CD8-positive, alpha-beta memory T cell (primary cell): ENCODE data around the gene TUBGCP6. TPM values are rescaled to one million over a fixed set of nuclear protein-coding genes. Genes with fewer than 3 reads are reported as not detected.

Source experiments
- CTCF ChIA-PET: fragments of 350-600 bp; sonication (Branson Sonifier 250); formaldehyde crosslinking; loops from one replicate; lab custom pipeline; 2021; ENCODE audit warnings: antibody characterized with exemption; lab: Charles Lee
- POLR2A ChIA-PET: fragments of 350-600 bp; sonication (Branson Sonifier 250); formaldehyde crosslinking; loops from one replicate; lab custom pipeline; 2021; ENCODE audit warnings: antibody characterized with exemption; lab: Charles Lee
- DNase-seq, 5 donors: peaks; one replicate each; pipeline versions ENCODE4 v3.0.0 to v3.0.0-alpha.2; 2020 to 2022; ENCODE audit warnings: mixed read lengths in 1 of 5
- H3K27ac ChIP-seq: one replicate; pipeline ENCODE4 v1.7.0; 2013; ENCODE audit warnings: low read depth, mild to moderate bottlenecking, low read length, moderate library complexity
- H3K27me3 ChIP-seq: 2 replicates; pipeline ENCODE4 v1.7.0; 2013; ENCODE audit warnings: low read length, mild to moderate bottlenecking; ENCODE audit not compliant: insufficient read depth, poor library complexity, severe bottlenecking
- H3K36me3 ChIP-seq: 2 replicates; pipeline ENCODE4 v1.7.0; 2013; ENCODE audit warnings: mild to moderate bottlenecking, low read length, moderate library complexity; ENCODE audit not compliant: insufficient read depth
- H3K4me1 ChIP-seq: 2 replicates; pipeline ENCODE4 v1.7.0; 2013; ENCODE audit warnings: mild to moderate bottlenecking, low read length, moderate library complexity; ENCODE audit not compliant: insufficient read depth
- H3K4me3 ChIP-seq: 2 replicates; pipeline ENCODE4 v1.7.0; 2013; ENCODE audit warnings: mild to moderate bottlenecking, low read length
- H3K9me3 ChIP-seq: 2 replicates; pipeline ENCODE4 v1.7.0; 2013; ENCODE audit warnings: mild to moderate bottlenecking, low read length
- H3K27ac Mint-ChIP-seq, 8 donors: one replicate each; pipeline ENCODE4 v1.8.0; 2020 to 2021; ENCODE audit warnings: mixed read lengths in 8 of 8, mild to moderate bottlenecking in 6 of 8, inconsistent platforms in 3 of 8, moderate library complexity in 3 of 8
- H3K27me3 Mint-ChIP-seq, 2 donors: one replicate each; pipeline ENCODE4 v1.8.0; 2020 to 2021; ENCODE audit warnings: mixed read lengths in 2 of 2, mild to moderate bottlenecking in 1 of 2, moderate library complexity in 1 of 2
- H3K36me3 Mint-ChIP-seq, 3 donors: one replicate each; pipeline ENCODE4 v1.8.0; 2020 to 2021; ENCODE audit warnings: mixed read lengths in 3 of 3, inconsistent platforms in 1 of 3, mild to moderate bottlenecking in 1 of 3
- H3K4me1 Mint-ChIP-seq, 3 donors: one replicate each; pipeline ENCODE4 v1.8.0; 2020 to 2021; ENCODE audit warnings: mixed read lengths in 3 of 3, inconsistent platforms in 1 of 3, mild to moderate bottlenecking in 1 of 3
- H3K4me3 Mint-ChIP-seq, 7 donors: one replicate each; pipeline ENCODE4 v1.8.0; 2020 to 2021; ENCODE audit warnings: mixed read lengths in 7 of 7, mild to moderate bottlenecking in 6 of 7, moderate library complexity in 4 of 7, inconsistent platforms in 2 of 7
- H3K9me3 Mint-ChIP-seq, 5 donors: one replicate each; pipeline ENCODE4 v1.8.0; 2020 to 2022; ENCODE audit warnings: mixed read lengths in 5 of 5, mild to moderate bottlenecking in 3 of 5, moderate library complexity in 2 of 5, inconsistent platforms in 1 of 5
- polyA plus RNA-seq: library from polyadenylated mRNA; unstranded; fragments of 300-500 nt; fragmentation: Illumina TruSeq; gene quantifications from one replicate; pipeline ENCODE4 v1.2.3, GENCODE V29; 2021
- total RNA-seq, 2 experiments: library from RNA; stranded (reverse); gene quantifications; one replicate each; pipeline ENCODE4 v1.2.3, GENCODE V29; 2021

Gene TUBGCP6
- total and polyA plus RNA-seq, 3 experiments from 2014 or later, result 18.6 to 52.2 (median 51.4) TPM

DNA sequence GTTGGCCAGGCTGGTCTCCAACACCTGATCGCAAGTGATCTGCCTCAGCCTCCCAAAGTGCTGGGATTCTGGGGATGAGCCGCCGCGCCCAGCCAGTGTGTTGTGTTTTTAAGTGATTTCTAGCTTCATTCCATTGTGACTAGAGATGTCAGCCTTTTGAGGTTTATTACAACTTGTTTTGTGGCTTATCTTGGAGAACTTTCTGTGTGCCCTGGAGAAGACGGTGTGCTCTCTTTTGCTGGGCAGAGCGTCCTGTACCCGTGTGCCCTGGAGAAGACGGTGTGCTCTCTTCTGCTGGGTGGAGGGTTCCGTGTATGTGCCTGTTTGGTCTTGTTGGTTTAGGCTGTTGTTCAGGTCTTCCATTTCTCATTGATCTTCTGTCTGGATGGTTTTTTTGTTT is 31.6 kb downstream of the TUBGCP6 start:
- Histone ChIP-seq H3K4me1 (no peaks in the 10 kb centered on the region), H3K9me3 (no peaks in the 10 kb centered on the region), H3K27ac (no peak overlapping the region), H3K27me3 (no peaks in the 10 kb centered on the region), H3K4me3 (no peak overlapping the region), H3K36me3 (peaks cover 27% of the 10 kb centered on the region)
- Mint-ChIP-seq H3K4me3 (no peak overlapping the region), H3K27ac (peak overlapping the region in 1 of 8 donors; percentile 27), H3K9me3 (no peaks in the 10 kb centered on the region), H3K4me1 (peaks cover 16 to 38% (median 31%) of the 10 kb centered on the region in 3 donors), H3K27me3 (peaks cover 0 to 2% of the 10 kb centered on the region in 2 donors), H3K36me3 (peaks cover 3 to 76% (median 5%) of the 10 kb centered on the region in 3 donors)
- ChIA-PET POLR2A (no interaction called here), CTCF (no interaction called here)
- no peak for DNase-seq

DNA sequence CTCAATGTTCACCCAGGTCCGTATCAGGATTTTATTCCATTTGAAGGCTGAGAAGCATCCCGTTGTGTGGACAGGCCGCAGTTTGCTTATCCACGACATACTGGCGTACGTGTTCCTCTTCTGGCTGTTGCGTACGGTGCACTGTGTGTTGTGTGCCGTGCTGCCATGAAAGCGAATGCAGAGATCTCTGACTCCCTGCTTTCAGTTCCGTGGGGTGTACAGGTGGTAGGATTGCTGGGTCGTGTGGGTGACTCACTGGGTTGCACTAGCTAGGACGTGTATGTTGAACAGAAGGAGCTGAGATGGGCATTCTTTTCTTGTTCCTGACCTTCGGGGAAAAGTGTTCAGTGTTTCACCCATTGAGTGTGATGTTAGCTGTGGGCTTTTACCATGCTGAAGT is 33.7 kb downstream of the TUBGCP6 start:
- no peak for DNase-seq
- Mint-ChIP-seq H3K36me3 (peaks cover 3 to 70% (median 5%) of the 10 kb centered on the region in 3 donors), H3K4me3 (peak overlapping the region in 1 of 7 donors; percentile 51), H3K9me3 (no peaks in the 10 kb centered on the region), H3K4me1 (peaks cover 16 to 40% (median 31%) of the 10 kb centered on the region in 3 donors), H3K27me3 (peaks cover 0 to 2% of the 10 kb centered on the region in 2 donors), H3K27ac (peak overlapping the region in 3 of 8 donors; percentile 7 to 22 (median 11))
- POLR2A ChIA-PET, result no interaction called here
- CTCF ChIA-PET, result interaction anchor here (0.5 to 2.3 kb wide), 4 partner anchors 8 to 407 kb away, joined by 3 to 18 read pairs (median 4); no protein-coding TSS in a partner anchor
- H3K36me3 ChIP-seq, result peaks cover 31% of the 10 kb centered on the region
- no peaks in the 10 kb centered on the region for H3K9me3 ChIP-seq
- H3K27me3 ChIP-seq, result no peaks in the 10 kb centered on the region
- no peaks in the 10 kb centered on the region for H3K4me1 ChIP-seq
- no peak overlapping the region for H3K4me3 ChIP-seq
- no peak overlapping the region for H3K27ac ChIP-seq

DNA sequence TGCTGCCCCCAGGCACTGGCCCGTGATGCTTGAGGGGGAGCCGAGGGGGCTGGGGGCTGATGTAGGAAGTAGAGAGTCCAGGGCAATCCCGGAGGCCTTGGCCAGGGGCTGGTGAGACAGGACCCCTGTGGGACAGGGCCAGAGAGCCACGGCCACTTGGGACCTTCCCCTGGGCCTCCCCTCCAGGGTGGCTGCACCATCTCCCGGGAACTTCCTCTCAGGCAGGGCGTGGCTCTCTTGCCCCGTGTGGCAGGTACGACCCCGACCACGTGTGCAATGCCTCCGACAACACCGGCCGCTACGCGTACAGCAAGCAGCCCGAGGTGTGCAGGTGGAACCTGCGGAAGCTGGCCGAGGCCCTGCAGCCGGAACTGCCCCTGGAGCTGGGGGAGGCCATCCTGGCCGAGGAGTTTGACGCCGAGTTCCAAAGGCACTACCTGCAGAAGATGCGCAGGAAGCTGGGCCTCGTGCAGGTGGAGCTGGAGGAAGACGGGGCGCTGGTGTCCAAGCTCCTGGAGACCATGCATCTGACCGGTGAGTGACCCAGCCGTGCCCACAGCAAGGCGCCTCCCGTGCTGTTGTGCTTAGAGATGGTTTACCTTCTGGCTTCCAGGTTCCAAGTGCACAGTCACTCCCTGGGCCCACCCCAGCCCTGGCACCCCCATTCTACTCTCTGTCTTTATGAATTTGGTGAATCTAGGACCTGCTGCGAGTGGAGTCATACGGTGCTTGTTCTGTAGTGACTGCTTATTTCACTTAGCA is 34.3 kb downstream of the TUBGCP6 start:
- Histone ChIP-seq H3K36me3 (peaks cover 32% of the 10 kb centered on the region), H3K27ac (no peak overlapping the region), H3K9me3 (no peaks in the 10 kb centered on the region), H3K4me1 (no peaks in the 10 kb centered on the region), H3K4me3 (no peak overlapping the region), H3K27me3 (no peaks in the 10 kb centered on the region)
- ChIA-PET POLR2A (no interaction called here), CTCF (interaction anchor here (0.5 to 2.3 kb wide), 4 partner anchors 9 to 407 kb away, joined by 3 to 18 read pairs (median 4); no protein-coding TSS in a partner anchor)
- Mint-ChIP-seq H3K4me1 (peaks cover 16 to 41% (median 31%) of the 10 kb centered on the region in 3 donors), H3K36me3 (peaks cover 3 to 65% (median 5%) of the 10 kb centered on the region in 3 donors), H3K27me3 (peaks cover 0 to 2% of the 10 kb centered on the region in 2 donors), H3K9me3 (no peaks in the 10 kb centered on the region), H3K4me3 (peak overlapping the region in 1 of 7 donors; percentile 51), H3K27ac (no peak overlapping the region)
- DNase-seq, result no peak

DNA sequence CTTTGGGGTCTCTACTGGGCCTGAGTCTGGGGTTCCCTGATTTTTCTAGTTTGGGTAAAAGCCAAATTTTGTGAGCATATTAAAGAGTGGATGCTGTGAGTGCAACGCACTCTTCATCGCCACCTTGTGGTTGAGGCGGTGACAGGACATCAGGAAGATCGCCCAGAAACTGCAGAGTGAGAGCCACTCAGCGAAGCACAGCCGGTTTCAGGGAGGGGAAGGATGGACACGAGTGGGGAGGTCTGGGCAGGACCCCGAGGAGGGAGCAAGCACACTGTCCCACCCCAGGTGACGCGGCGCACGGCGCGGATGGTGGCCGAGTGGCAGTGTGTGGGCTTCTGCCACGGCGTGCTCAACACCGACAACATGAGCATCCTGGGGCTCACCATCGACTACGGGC is 34.9 kb downstream of the TUBGCP6 start:
- H3K4me3 Mint-ChIP-seq, result peak overlapping the region in 1 of 7 donors; percentile 18
- Histone ChIP-seq H3K36me3 (peaks cover 30% of the 10 kb centered on the region), H3K27ac (no peak overlapping the region)

DNA sequence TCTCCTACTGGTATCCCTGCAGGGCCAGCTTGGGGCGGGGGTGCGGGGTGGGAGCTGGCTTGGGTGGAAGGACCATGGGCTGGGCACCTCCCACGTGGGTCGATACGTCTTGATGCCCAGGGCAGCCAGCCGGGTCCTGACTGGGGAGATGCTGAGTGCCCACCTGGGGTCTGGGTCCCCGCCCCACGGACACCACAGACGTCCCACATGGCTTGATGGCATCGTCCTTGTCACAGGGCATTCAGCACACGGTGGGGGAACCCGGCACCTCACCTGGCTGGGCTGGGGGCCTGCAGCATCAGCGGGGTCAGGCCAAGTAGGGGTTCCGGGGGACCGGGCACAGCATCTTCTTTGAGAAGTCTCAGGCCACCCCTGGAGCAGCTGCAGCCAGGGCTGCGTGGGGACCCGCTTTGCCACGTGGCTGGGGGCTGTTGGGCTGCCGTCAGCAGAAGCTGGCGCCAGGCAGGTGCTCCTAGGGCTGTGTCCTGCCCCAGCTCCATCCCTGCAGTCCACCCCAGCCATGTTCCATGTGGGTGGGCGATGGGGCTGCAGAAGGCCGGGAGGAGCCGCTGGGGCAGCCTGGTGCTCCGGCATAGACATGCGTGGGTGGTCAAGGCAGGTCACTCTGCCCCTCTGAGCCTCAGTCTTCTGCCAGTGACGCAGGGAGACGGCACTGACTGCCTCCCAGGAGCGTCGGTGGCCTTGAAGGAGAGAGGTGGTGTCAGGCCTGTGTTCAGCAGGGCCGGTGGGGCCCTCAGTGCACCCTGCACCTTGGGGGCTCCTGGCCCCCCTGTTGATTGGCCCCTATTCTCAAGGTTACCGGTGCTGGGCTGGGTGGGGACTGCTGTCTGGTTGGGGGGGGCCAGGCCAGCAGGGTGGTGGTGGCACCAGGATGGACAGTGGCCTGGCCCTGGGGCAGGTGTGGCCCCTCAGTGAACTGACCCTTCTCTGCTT is 35.6 kb downstream of the TUBGCP6 start:
- CTCF ChIA-PET, result interaction anchor here (0.9 to 3.6 kb wide), 4 partner anchors 12 to 59 kb away, joined by 3 to 35 read pairs (median 4); no protein-coding TSS in a partner anchor

More for the DNA sequence above, 34.9 kb downstream of the TUBGCP6 start:
- no peaks in the 10 kb centered on the region for H3K27me3 ChIP-seq
- no peaks in the 10 kb centered on the region for H3K4me1 ChIP-seq
- Mint-ChIP-seq H3K36me3 (peaks cover 3 to 66% (median 7%) of the 10 kb centered on the region in 3 donors), H3K4me1 (peaks cover 18 to 44% (median 33%) of the 10 kb centered on the region in 3 donors), H3K27me3 (peaks cover 0 to 2% of the 10 kb centered on the region in 2 donors), H3K9me3 (no peaks in the 10 kb centered on the region), H3K27ac (peak overlapping the region; percentile 32 to 89 (median 80))
- ChIA-PET POLR2A (no interaction called here), CTCF (interaction anchor here (2.3 kb wide), 1 partner anchor 61 kb away, joined by 18 read pairs; no protein-coding TSS in a partner anchor)
- no peak overlapping the region for H3K4me3 ChIP-seq
- no peaks in the 10 kb centered on the region for H3K9me3 ChIP-seq
- peak; percentile 55 to 78 (median 64) for DNase-seq

DNA sequence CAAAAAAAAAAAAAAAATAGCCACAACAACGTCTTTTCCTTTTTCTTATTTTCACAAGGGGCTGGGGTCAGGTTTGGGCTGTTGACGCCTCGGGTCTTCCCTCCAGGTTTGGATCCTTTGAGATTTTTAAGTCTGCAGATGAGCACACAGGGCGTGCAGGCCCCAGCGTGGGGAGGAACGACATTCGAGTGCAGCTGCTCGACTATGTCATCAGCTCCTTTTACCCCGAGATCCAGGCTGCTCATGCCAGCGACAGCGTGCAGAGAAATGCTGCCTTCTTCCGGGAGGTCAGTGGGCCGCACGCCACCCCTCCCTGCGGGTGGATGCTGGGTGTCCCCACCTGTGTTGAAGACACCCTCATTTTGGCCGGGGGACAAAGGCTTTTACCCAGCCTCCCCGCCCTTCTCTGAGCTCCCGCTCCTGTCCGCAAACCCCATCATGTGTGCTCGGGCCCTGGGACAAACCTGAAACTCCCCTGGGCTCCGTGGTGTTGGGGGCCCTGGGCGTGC is 36.3 kb downstream of the TUBGCP6 start:
- Histone ChIP-seq H3K27ac (no peak overlapping the region), H3K27me3 (no peaks in the 10 kb centered on the region), H3K9me3 (no peaks in the 10 kb centered on the region), H3K4me3 (no peak overlapping the region), H3K4me1 (no peaks in the 10 kb centered on the region), H3K36me3 (peaks cover 29% of the 10 kb centered on the region)
- DNase-seq, result no peak
- POLR2A ChIA-PET, result interaction anchor here (1.1 kb wide), 1 partner anchor 60 kb away, joined by 4 read pairs; no protein-coding TSS in a partner anchor
- Mint-ChIP-seq H3K27ac (peak overlapping the region in 1 of 8 donors; percentile 61), H3K4me1 (peaks cover 19 to 46% (median 34%) of the 10 kb centered on the region in 3 donors), H3K27me3 (no peaks in the 10 kb centered on the region), H3K36me3 (peaks cover 3 to 69% (median 7%) of the 10 kb centered on the region in 3 donors), H3K4me3 (no peak overlapping the region), H3K9me3 (no peaks in the 10 kb centered on the region)
- CTCF ChIA-PET, result interaction anchor here (0.9 to 3.6 kb wide), 4 partner anchors 12 to 58 kb away, joined by 3 to 35 read pairs (median 4); no protein-coding TSS in a partner anchor

More for the DNA sequence above, 35.6 kb downstream of the TUBGCP6 start:
- Histone ChIP-seq H3K27ac (no peak overlapping the region), H3K36me3 (peaks cover 29% of the 10 kb centered on the region), H3K4me3 (no peak overlapping the region), H3K4me1 (no peaks in the 10 kb centered on the region), H3K27me3 (no peaks in the 10 kb centered on the region), H3K9me3 (no peaks in the 10 kb centered on the region)
- Mint-ChIP-seq H3K4me1 (peaks cover 18 to 46% (median 33%) of the 10 kb centered on the region in 3 donors), H3K27ac (peak overlapping the region; percentile 32 to 89 (median 80)), H3K27me3 (no peaks in the 10 kb centered on the region), H3K9me3 (no peaks in the 10 kb centered on the region), H3K4me3 (peak overlapping the region in 1 of 7 donors; percentile 18), H3K36me3 (peaks cover 3 to 68% (median 9%) of the 10 kb centered on the region in 3 donors)
- POLR2A ChIA-PET, result interaction anchor here (1.1 kb wide), 1 partner anchor 60 kb away, joined by 4 read pairs; no protein-coding TSS in a partner anchor
- DNase-seq, result no peak
